Subcutaneous adipose tissue (tissue), 4 donors: ENCODE data around the gene RGS2. TPM values are rescaled to one million over a fixed set of nuclear protein-coding genes. Genes with fewer than 3 reads are reported as not detected.

Source experiments
- total RNA-seq, 4 donors: library from RNA; depleted of rRNA; stranded (reverse); fragments of >200 nt; gene quantifications; one replicate each; pipeline ENCODE4 v1.1.0, GENCODE V29; 2016
- TF ChIP-seq, protein P1 (sequence below): fragments of 450-650 bp; IDR thresholded peaks from one replicate; pipeline ENCODE4 v1.5.1; 2016; ENCODE audit warnings: low read depth, mild to moderate bottlenecking, control low read depth, antibody characterized with exemption, moderate library complexity

RGS2 gene
- 100 to 1,000 TPM in 1 of 4 donors, 10 to 100 TPM in 3; 10.2 to 185 (median 76.1) TPM for total RNA-seq

GRCh38 chr1:192808518-192809306, at the start of gene RGS2:
Gene RGS2, plus strand, starts transcription at chr1:192809039. Its CDS starts 33 bp downstream, at chr1:192809072.
- TF ChIP-seq, protein P1, sequence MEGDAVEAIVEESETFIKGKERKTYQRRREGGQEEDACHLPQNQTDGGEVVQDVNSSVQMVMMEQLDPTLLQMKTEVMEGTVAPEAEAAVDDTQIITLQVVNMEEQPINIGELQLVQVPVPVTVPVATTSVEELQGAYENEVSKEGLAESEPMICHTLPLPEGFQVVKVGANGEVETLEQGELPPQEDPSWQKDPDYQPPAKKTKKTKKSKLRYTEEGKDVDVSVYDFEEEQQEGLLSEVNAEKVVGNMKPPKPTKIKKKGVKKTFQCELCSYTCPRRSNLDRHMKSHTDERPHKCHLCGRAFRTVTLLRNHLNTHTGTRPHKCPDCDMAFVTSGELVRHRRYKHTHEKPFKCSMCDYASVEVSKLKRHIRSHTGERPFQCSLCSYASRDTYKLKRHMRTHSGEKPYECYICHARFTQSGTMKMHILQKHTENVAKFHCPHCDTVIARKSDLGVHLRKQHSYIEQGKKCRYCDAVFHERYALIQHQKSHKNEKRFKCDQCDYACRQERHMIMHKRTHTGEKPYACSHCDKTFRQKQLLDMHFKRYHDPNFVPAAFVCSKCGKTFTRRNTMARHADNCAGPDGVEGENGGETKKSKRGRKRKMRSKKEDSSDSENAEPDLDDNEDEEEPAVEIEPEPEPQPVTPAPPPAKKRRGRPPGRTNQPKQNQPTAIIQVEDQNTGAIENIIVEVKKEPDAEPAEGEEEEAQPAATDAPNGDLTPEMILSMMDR: no peak

DNA sequence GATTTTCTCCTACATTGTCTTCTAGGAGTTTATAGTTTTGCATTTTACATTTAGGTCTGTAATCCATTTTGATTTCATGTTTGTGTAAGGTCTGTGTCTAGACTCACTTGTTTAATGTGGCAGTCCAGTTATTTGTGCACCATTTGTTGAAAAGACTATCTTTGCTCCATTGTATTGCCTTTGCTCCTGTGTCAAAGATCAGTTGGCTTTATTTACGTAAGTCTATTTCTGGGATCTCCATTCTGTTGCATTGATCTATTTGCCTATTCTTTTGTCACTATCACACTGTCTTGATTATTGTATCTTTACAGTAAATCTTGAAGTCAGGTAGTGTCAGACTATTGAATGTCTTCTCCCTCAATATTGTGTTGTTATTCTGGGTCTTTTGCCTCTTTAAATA, 49.7 kb upstream of the RGS2 start:
- TF ChIP-seq, protein P1: no peak

DNA sequence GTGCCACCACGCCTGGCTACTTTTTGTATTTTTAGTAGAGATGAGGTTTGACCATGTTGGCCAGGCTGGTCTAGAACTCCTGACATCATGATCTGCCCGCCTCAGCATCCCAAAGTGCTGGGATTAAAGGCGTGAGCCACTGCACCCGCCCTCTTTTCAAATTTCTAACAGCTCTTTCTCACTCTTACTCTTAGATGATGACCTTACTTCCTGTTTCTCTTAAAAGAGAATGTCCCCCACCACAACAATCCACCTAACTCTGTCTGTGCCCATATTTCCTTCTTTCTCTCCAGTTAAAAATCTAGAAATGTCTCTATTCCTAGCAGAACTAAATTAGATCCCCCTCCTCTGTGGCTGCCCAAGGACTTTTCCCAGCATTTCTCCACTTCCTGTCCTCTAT, 46.6 kb upstream of the RGS2 start:
- TF ChIP-seq, protein P1: no peak

DNA sequence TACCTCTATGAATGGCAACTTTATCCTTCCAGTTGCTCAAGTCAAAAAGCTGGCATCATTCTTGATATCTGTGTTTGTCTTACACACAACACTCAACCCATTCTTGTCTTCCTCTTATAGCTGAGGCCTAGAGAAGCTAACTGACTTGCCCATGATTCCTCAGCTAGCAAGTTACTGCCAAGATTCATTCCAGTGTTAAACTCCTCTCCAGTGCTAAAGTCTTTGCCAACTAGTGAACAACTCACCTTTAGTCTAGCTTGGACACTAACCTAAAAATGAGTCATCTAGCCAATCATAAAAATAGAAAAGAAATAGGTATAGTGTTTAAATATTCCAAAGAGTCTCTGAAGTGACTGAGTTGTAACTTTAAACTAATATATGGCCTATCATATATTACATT, 45.6 kb upstream of the RGS2 start:
- TF ChIP-seq, protein P1: no peak

GRCh38 chr1:192763756-192764155, 45.1 kb upstream of the RGS2 start:
- TF ChIP-seq, protein P1: no peak

GRCh38 chr1:192764675-192765074, 44.2 kb upstream of the RGS2 start:
- TF ChIP-seq, protein P1: no peak

DNA sequence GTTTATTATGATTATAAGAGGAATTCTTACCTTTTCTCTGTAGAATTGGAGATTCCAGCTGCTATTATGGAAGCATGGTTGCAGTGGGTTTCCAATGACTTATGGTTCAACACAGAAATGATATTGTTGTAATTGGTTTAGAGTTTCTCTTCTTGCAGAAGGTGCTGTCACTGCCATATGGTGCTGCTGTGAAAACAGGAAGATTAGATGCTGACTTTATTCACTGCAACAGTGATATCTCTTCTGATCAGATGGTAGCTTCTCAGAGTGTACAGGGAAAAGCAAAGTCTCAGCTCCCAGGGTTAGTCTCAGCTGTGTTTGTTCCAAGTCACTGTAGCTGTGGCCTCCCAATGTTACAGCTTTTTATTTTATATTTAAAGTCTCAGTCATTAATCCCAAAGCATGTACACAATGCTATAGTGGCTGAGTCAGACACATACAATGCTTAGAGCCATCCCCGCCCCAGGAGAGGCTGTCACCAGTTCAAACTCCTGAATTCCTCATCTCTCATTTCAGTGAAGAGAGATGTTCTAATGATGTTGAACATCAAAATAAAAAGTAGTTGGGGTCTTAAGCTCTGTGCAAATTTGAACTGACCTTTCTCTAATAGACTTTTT, 42.7 kb upstream of the RGS2 start:
- TF ChIP-seq, protein P1: no peak
